ENCODE results near the gene HARBI1.

The HARBI1 gene

GRCh38 chr11:46633291-46634217, 16.5 kb upstream of the HARBI1 start:
- DNase-seq = no peak

DNA sequence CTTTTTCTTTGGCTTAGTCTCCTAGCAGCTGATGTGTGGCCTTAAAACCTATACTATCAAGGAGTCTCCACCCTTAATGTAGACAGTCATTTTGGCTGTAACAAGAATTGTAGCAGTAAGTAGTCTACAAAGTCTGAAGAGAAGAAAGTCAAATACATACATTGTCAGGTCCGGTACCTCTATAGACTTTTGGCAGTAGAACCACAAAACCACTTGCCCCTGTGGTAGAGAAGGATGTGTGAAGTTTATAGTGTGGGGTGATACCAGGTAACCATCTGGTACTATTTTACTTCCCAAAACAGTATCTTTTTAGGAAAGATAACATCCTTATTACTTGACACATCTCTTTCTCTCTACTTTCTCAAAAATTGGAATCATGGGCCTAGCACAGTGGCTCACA, 15.5 kb upstream of the HARBI1 start:
- DNase-seq = no peak

- no peak for DNase-seq
These were observed 14.6 kb upstream of the HARBI1 start for GRCh38 chr11:46631676-46632075.

- no peak for DNase-seq
These were observed 13.2 kb upstream of the HARBI1 start for GRCh38 chr11:46630237-46630636.

DNA sequence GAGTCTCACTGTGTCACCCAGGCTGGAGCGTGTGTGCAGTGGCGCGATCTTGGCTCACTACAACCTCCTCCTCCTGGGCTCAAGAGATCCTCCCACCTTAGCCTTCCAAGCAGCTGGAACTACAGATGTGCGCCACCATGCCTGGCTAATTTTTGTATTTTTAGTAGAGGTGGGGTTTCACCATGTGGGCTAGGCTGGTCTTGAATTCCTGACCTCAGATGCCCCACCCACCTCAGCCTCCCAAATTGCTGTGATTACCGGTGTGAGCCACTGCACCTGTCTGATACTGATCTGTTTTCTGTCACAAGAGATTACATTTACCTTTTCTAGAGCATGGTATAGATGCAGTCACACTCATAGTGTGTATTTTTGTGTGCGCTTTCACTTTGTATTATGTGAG, 11.9 kb upstream of the HARBI1 start:
- no peak for DNase-seq

GRCh38 chr11:46625406-46625805, 8.4 kb upstream of the HARBI1 start:
- DNase-seq = no peak

DNA sequence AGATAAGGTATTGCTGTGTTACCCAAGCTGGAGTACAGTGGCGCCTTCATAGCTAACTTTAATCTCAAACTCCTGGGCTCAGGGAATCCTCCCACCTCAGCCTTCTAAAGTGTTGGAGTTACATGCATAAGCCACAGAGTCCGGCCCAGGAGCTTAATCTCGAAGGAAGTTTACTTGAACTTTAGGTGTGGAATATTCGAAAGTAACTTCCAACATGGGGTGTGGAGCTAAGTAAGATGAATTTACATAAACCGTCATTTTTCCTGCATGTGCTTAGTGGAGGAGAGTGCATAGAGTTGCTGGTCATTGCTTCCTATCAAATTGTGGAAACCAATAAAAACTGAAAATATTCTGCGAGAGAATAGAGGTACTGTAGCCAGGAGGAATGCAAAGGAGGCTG, 1.8 kb upstream of the HARBI1 start:
- DNase-seq = no peak

GRCh38 chr11:46617972-46618314, 916 bp upstream of the HARBI1 start:
- no peak for DNase-seq

GRCh38 chr11:46616551-46617133, 385 bp downstream of the HARBI1 start:
- DNase-seq = peak; percentile 0

- no peak for DNase-seq
These were observed 1.3 kb downstream of the HARBI1 start for GRCh38 chr11:46615756-46616155.

DNA sequence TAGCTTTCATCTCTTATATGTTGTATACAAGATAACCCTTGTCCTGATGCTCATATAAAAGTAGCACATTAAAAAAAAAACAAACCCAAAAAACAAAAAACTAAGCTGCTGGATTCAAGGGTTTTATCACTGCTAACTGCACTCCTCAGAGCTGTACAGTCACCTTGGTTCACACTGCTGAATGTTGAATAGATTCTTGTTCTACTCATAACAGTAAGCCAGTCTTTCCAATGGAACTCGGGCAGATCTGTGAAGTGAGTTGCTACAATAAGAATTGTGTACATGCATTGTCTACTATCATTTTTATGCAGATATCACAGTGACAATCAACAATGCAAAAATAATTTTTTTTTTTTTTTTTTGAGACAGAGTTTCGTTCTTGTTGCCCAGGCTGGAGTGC, 4.7 kb downstream of the HARBI1 start:
- no peak for DNase-seq

GRCh38 chr11:46611526-46612304, 5.3 kb downstream of the HARBI1 start:
- no peak for DNase-seq

GRCh38 chr11:46609386-46609785, 7.6 kb downstream of the HARBI1 start:
- DNase-seq = no peak

DNA sequence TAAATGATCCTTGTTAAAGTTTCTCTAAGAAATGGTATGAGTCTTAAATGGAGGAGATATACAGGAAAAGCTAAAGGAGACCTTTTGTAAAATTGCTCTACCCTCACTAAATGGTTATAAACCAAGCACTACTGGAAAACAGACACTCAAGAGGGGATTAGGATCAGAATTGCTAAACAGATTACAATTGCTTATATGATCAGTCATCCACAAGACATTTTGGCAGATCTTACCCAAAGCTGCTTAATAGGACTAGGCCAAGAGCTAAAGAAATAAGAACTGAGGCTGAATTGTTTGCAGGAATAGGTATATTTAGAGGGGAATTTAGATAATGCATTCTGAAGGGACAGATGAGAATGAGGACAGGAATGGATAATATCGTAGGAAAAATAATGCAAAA, 9.5 kb downstream of the HARBI1 start:
- no peak for DNase-seq

GRCh38 chr11:46604796-46605195, 12.2 kb downstream of the HARBI1 start:
- DNase-seq = no peak

- no peak for DNase-seq
These were observed 13.2 kb downstream of the HARBI1 start for GRCh38 chr11:46603704-46604308.

- no peak for DNase-seq
These were observed 15.9 kb downstream of the HARBI1 start for GRCh38 chr11:46601129-46601528.

- no peak for DNase-seq
These were observed 16.6 kb downstream of the HARBI1 start for GRCh38 chr11:46600194-46600960.

- no peak for DNase-seq
These were observed 17.5 kb downstream of the HARBI1 start for GRCh38 chr11:46599340-46600193.

DNA sequence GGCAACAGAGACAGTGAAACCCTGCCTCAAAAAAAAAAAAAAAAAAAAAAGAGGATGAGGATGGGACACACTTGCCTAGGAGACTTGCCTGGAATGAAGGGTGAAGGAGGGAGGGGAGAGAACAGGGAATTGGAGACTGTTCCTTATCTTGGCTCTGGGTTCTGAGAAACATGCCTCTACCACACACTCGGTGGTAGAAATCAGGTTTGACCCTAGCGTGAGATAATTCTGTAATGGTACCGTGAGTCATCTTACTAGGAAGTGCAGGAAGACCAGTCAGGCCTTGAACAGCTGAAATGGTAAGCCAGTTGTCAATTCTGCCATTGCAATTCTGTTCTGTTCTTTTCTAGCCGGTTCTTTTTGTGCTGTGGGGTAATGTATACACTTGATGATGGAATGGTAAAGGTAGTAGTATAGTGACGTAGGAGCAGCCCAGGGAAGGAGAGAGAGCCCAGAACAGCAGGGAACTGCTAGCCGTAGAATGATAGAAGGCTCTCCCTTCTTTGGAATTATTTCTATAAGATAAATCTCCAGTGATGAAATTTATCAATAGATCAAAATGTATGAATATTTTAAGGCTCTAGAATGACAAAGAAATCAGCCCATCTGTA, 19.3 kb downstream of the HARBI1 start:
- no peak for DNase-seq

DNA sequence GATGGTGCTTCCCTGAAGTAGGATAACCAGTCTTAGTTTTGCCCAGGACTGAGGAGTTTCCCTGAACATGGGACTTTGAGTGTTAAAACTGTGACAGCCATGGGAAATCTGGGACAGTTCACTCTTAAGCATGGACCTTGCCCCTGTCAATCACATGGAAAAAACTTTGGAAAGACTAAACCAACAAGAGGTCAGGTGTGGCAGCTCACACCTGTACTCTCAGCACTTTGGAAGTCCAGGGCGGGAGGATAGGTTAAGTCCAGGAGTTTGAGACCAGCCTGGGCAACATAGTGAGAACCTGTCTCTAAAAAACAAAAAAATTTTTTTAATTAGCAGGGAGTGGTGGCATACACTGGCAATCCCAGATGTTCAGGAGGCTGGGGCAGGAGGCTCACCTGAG, 19.9 kb downstream of the HARBI1 start:
- DNase-seq = no peak

Data from NCI-H510A treated with DMSO at 0.1 percent for 48 hours (cell line).